HG02870 (cell line): ENCODE measurements around the gene PLA2G2D.

Experiments used
- ATAC-seq: cut with Tn5 transposase; IDR thresholded peaks from one replicate; pipeline ENCODE4 v1.9.1; 2021; ENCODE audit warnings: mild to moderate bottlenecking, moderate library complexity; ENCODE audit not compliant: unreplicated experiment

PLA2G2D gene

DNA sequence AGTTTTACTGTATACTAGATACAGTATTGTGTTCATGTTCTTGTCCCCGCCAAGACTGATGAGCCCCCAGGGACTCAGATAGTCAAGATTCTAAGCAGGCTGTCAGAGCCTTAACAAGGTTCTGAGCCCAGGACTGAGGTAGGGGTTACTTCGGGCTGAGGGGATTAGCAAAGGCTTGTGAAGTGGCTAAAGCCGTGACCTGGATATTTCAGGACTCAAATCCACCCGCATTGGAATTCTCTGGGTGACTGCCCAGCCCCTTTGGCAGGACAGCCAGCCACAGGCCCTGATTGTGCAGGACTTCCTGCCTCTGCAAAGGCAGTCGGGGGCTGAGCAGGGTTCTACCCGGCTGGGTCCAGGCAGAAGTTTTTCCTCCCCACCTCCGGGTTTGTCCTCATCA lies 49.5 kb downstream of the PLA2G2D start, which contains the start of gene PLA2G5:
Gene PLA2G5 (plus strand): TSS at position 321 of the 400 bp plus-strand sequence. CDS start 14,637 bp downstream, outside the sequence.
- ATAC-seq: no peak

- ATAC-seq: no peak
These were observed 50.6 kb downstream of the PLA2G2D start for GRCh38 chr1:20068722-20069121.

DNA sequence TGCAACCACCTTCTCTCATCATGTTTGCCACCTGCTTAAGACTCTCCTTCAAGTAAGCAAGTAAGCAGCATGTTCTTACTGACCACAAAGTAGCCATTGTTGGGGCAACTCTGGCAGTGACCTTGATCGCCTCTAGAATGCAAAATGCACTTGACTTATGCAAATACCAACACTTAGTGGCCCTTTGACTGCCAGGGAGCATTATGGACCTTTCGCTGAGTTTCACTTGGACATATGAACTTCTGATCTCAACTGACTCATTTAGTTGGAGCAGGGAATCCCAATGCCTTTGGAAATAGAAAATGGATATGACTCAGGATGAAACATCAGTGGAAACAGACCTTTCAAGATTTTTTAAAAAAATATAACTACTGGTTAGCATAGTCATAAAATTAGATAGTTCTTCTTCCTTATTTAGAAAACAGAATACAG lies 55.5 kb downstream of the PLA2G2D start:
- no peak for ATAC-seq
